ENCODE data around the gene SEL1L2. TPM values are rescaled to one million over a fixed set of nuclear protein-coding genes. Genes with fewer than 3 reads are reported as not detected.

The SEL1L2 gene
- not detected in 2 replicates for total RNA-seq

DNA sequence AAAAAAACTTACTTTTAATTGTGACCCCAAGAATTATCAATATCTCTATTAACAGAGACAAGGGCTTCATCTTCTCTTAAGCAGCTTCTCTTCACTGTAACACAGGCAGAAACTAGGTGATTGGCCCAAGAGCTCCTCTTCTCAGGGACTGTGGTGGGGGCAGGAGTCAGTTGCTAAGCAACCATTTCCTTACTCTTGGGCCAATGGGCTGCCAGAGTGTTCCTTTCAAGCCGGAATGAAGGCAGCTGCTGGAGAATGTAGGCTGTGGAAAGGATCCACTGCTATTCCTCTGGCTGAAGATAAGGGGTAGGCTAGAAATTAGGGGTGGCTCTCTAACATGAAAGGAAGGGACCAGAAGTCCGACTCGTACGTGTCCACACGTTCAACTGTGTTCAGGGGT is at the start of gene SEL1L2:
Gene SEL1L2 (minus strand): TSS at position 150 of the 400 bp plus-strand sequence. CDS start 80 bp downstream, at position 70.
- DNase-seq (no peak), ATAC-seq (ENCODE audit: low read depth) (no peak)
- TF ChIP-seq, protein P1, sequence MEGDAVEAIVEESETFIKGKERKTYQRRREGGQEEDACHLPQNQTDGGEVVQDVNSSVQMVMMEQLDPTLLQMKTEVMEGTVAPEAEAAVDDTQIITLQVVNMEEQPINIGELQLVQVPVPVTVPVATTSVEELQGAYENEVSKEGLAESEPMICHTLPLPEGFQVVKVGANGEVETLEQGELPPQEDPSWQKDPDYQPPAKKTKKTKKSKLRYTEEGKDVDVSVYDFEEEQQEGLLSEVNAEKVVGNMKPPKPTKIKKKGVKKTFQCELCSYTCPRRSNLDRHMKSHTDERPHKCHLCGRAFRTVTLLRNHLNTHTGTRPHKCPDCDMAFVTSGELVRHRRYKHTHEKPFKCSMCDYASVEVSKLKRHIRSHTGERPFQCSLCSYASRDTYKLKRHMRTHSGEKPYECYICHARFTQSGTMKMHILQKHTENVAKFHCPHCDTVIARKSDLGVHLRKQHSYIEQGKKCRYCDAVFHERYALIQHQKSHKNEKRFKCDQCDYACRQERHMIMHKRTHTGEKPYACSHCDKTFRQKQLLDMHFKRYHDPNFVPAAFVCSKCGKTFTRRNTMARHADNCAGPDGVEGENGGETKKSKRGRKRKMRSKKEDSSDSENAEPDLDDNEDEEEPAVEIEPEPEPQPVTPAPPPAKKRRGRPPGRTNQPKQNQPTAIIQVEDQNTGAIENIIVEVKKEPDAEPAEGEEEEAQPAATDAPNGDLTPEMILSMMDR (IDR thresholded peaks at IDR 0.05), result no peak
- H3K4me1 Mint-ChIP-seq, result no peaks in the 10 kb centered on the region
- no peak within 1 kb of the TSS for H3K4me3 Mint-ChIP-seq
- H3K36me3 Mint-ChIP-seq (ENCODE audit: low read depth), result no peaks in the 10 kb centered on the region
- ChIA-PET POLR2A (no interaction called here), CTCF (no interaction called here)
- intact Hi-C loops (cut with micrococcal nuclease), result no loop called here
- no peak within 1 kb of the TSS for H3K27ac Mint-ChIP-seq
- peaks cover 16% of the 10 kb centered on the region for H3K9me3 Mint-ChIP-seq
- H3K27me3 Mint-ChIP-seq, result no peaks in the 10 kb centered on the region

- no peaks in the 10 kb centered on the region for H3K27me3 Mint-ChIP-seq
- no peaks in the 10 kb centered on the region for H3K36me3 Mint-ChIP-seq (ENCODE audit: low read depth)
- intact Hi-C loops (cut with micrococcal nuclease), result no loop called here
- ATAC-seq (ENCODE audit: low read depth) (no peak), DNase-seq (no peak)
- TF ChIP-seq, protein P1 (IDR thresholded peaks at IDR 0.05), result no peak
- CTCF ChIA-PET, result no interaction called here
- no peaks in the 10 kb centered on the region for H3K9me3 Mint-ChIP-seq
- H3K27ac Mint-ChIP-seq, result no peak overlapping the region
- H3K4me1 Mint-ChIP-seq, result no peaks in the 10 kb centered on the region
- POLR2A ChIA-PET, result no interaction called here
- H3K4me3 Mint-ChIP-seq, result no peak overlapping the region
These were observed 46.2 kb upstream of the SEL1L2 start for GRCh38 chr20:14036567-14036966.

GRCh38 chr20:14033310-14033709 is 42.9 kb upstream of the SEL1L2 start:
- CTCF ChIA-PET, result no interaction called here
- POLR2A ChIA-PET, result no interaction called here
- no peaks in the 10 kb centered on the region for H3K9me3 Mint-ChIP-seq
- H3K36me3 Mint-ChIP-seq (ENCODE audit: low read depth), result no peaks in the 10 kb centered on the region
- H3K27ac Mint-ChIP-seq, result no peak overlapping the region
- H3K27me3 Mint-ChIP-seq, result no peaks in the 10 kb centered on the region
- intact Hi-C loops (cut with micrococcal nuclease), result no loop called here
- TF ChIP-seq, protein P1 (IDR thresholded peaks at IDR 0.05), result no peak
- H3K4me1 Mint-ChIP-seq, result no peaks in the 10 kb centered on the region
- H3K4me3 Mint-ChIP-seq, result no peak overlapping the region
- ATAC-seq (ENCODE audit: low read depth) (no peak), DNase-seq (no peak)

DNA sequence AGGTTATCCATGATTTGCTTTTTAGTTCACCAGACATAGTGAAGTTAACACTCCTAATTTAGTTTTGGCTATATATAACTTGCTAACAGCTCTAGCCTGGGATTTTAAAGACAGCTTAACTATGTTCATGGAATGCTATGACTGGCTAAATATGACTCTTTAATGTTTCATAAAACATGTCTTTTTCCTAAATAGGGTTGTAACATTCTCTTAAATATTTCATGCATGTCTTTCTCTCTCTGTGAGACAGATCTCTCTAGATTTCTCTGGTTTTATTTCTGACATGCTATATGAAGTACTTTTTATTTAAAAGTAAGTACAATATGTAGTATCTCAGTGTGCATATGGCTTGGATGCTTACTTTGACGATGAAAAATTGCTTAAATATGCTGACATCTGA is 40.6 kb upstream of the SEL1L2 start:
- ChIA-PET CTCF (interaction anchor here (0.6 kb wide), 1 partner anchor 1082 kb away, joined by 3 read pairs; no protein-coding TSS in a partner anchor), POLR2A (no interaction called here)
- no peaks in the 10 kb centered on the region for H3K36me3 Mint-ChIP-seq (ENCODE audit: low read depth)
- H3K4me1 Mint-ChIP-seq, result no peaks in the 10 kb centered on the region
- H3K27ac Mint-ChIP-seq, result no peak overlapping the region
- H3K4me3 Mint-ChIP-seq, result no peak overlapping the region
- no peak for DNase-seq
- intact Hi-C loops (cut with micrococcal nuclease), result no loop called here
- H3K27me3 Mint-ChIP-seq, result no peaks in the 10 kb centered on the region
- no peaks in the 10 kb centered on the region for H3K9me3 Mint-ChIP-seq
- TF ChIP-seq, protein P1 (IDR thresholded peaks at IDR 0.05), result no peak
- no peak for ATAC-seq (ENCODE audit: low read depth)

DNA sequence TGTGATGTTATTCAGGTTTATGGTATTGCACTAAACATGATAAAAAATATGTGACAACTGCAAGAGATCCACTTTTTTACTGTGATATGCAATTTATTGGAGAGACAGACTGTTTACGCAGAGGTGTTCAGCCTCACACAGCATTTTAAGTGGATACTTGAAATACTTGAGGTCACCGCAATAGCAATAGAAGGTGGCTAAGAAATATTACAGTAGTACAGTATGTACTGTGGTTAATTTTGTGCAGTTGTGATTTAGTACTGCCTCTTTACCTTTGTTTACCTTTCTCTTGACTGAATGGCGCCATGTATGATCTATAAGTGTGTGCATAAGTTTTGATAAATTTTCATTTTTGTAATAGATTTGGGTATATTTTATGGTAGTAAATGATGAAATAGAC is 22.3 kb upstream of the SEL1L2 start:
- H3K4me1 Mint-ChIP-seq, result no peaks in the 10 kb centered on the region
- intact Hi-C loops (cut with micrococcal nuclease), result no loop called here
- H3K27me3 Mint-ChIP-seq, result no peaks in the 10 kb centered on the region
- no peak overlapping the region for H3K27ac Mint-ChIP-seq
- peaks cover 12% of the 10 kb centered on the region for H3K9me3 Mint-ChIP-seq
- no peak for DNase-seq
- CTCF ChIA-PET, result no interaction called here
- no peak for ATAC-seq (ENCODE audit: low read depth)
- H3K4me3 Mint-ChIP-seq, result no peak overlapping the region
- TF ChIP-seq, protein P1 (IDR thresholded peaks at IDR 0.05), result no peak
- no peaks in the 10 kb centered on the region for H3K36me3 Mint-ChIP-seq (ENCODE audit: low read depth)
- POLR2A ChIA-PET, result no interaction called here
